Fibroblast of lung (primary cell): ENCODE measurements around the gene HUS1B. TPM values are rescaled to one million over a fixed set of nuclear protein-coding genes. Genes with fewer than 3 reads are reported as not detected.

Experiments
- DNase-seq, 2 donors: peaks; one replicate each; pipeline versions ENCODE4 v3.0.0 to v3.0.0-alpha.2; 2010; ENCODE audit warnings: low read depth in 2 of 2
- H2AFZ ChIP-seq: 2 replicates; pipeline ENCODE4 v1.5.1; 2012; ENCODE audit warnings: low read length, control low read depth, inconsistent platforms
- H3K27ac ChIP-seq: 2 replicates; pipeline ENCODE4 v1.5.1; 2011; ENCODE audit warnings: low read length, control low read depth; ENCODE audit not compliant: insufficient read depth
- H3K27me3 ChIP-seq: 2 replicates; pipeline ENCODE4 v1.5.1; 2011; ENCODE audit warnings: mild to moderate bottlenecking, low read length; ENCODE audit not compliant: control insufficient read depth, insufficient read depth
- H3K36me3 ChIP-seq: 2 replicates; pipeline ENCODE4 v1.5.1; 2011; ENCODE audit warnings: low read length; ENCODE audit not compliant: control insufficient read depth, insufficient read depth
- H3K4me1 ChIP-seq: 2 replicates; pipeline ENCODE4 v1.5.1; 2011; ENCODE audit warnings: low read length; ENCODE audit not compliant: control insufficient read depth, insufficient read depth; ENCODE audit errors: extremely low read depth
- H3K4me2 ChIP-seq: 2 replicates; pipeline ENCODE4 v1.5.1; 2011; ENCODE audit warnings: low read length, control low read depth; ENCODE audit not compliant: insufficient read depth; ENCODE audit errors: extremely low read depth
- H3K4me3 ChIP-seq, 4 experiments: fragments of 200-600 bp in 1 of 4; sonication (generic) in 1 of 4; replicated peaks in 1 of 4; 2 replicates each; pipeline ENCODE4 v1.5.1; 2011 to 2016; ENCODE audit warnings: low read length in 4 of 4, low read depth in 3 of 4, mild to moderate bottlenecking in 3 of 4, control low read depth in 2 of 4, inconsistent platforms in 1 of 4, mixed read lengths in 1 of 4; ENCODE audit not compliant: insufficient read depth in 1 of 4; ENCODE audit errors: control extremely low read depth in 1 of 4
- H3K79me2 ChIP-seq: 2 replicates; pipeline ENCODE4 v1.5.1; 2012; ENCODE audit warnings: mild to moderate bottlenecking, low read length, inconsistent platforms; ENCODE audit not compliant: control insufficient read depth, insufficient read depth
- H3K9ac ChIP-seq: 2 replicates; pipeline ENCODE4 v1.5.1; 2011; ENCODE audit warnings: mild to moderate bottlenecking, low read length, control low read depth; ENCODE audit not compliant: insufficient read depth
- H3K9me3 ChIP-seq: 2 replicates; pipeline ENCODE4 v1.5.1; 2012; ENCODE audit warnings: low read depth, low read length; ENCODE audit not compliant: control insufficient read depth, insufficient read depth
- H4K20me1 ChIP-seq: 2 replicates; pipeline ENCODE4 v1.5.1; 2011; ENCODE audit warnings: low read length; ENCODE audit not compliant: control insufficient read depth, insufficient read depth; ENCODE audit errors: extremely low read depth
- EZH2 ChIP-seq: IDR thresholded peaks from 2 replicates; pipeline ENCODE4 v1.5.1; 2012; ENCODE audit warnings: low read length, control low read depth, mild to moderate bottlenecking; ENCODE audit errors: missing control alignments
- polyA plus RNA-seq, 2 donors: library from polyadenylated mRNA; depleted of rRNA in 1 of 2; stranded (reverse) in 1 of 2; unstranded in 1 of 2; fragments of >200 nt; gene quantifications; 2 replicates each; pipeline ENCODE4 v1.2.1, GENCODE V29; 2011 to 2012; ENCODE audit warnings: missing spikeins in 1 of 2
- total RNA-seq: library from RNA; depleted of rRNA; stranded (reverse); fragments of >200 nt; gene quantifications from 2 replicates; pipeline ENCODE4 v1.2.1, GENCODE V29; 2014
- TF ChIP-seq, protein P1 (sequence below), 2 donors: IDR thresholded peaks in 1 of 2; conservative IDR thresholded peaks in 1 of 2; 1 replicate in 1 of 2; 2 replicates in 1 of 2; pipeline ENCODE4 v1.5.1; 2011 to 2012; ENCODE audit warnings: low read length in 2 of 2, control low read depth in 1 of 2, inconsistent platforms in 1 of 2, low read depth in 1 of 2, mild to moderate bottlenecking in 1 of 2

Gene HUS1B
- total and polyA plus RNA-seq, 2 donors (not counting 1 experiment from before 2014, with no cell fraction given): 0.08 to 1.2 TPM

DNA sequence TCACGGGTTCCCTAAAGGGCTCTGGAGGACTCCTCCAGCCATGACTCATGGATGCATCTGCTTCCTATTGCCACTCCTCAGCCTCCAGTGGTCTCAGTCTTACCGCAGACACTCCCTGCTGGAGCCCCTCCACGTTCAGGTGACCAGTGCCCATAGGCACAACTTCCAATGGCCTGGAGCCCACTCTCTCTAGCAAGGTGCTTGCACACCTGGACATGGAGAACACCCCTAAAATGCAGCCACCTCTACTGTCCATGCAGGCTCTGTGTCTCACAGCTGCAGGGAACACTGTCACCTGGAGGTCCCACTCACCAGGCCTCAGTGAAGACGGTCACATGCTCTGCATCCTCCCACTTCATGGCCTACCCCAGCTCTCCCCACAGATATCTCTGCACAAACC, 36.0 kb downstream of the HUS1B start:
- H3K27ac ChIP-seq: no peak overlapping the region
- no peak overlapping the region for H3K4me2 ChIP-seq
- no peaks in the 10 kb centered on the region for H3K9me3 ChIP-seq
- H3K4me1 ChIP-seq: peaks cover 5% of the 10 kb centered on the region
- no peak overlapping the region for H3K9ac ChIP-seq
- TF ChIP-seq, protein P1, sequence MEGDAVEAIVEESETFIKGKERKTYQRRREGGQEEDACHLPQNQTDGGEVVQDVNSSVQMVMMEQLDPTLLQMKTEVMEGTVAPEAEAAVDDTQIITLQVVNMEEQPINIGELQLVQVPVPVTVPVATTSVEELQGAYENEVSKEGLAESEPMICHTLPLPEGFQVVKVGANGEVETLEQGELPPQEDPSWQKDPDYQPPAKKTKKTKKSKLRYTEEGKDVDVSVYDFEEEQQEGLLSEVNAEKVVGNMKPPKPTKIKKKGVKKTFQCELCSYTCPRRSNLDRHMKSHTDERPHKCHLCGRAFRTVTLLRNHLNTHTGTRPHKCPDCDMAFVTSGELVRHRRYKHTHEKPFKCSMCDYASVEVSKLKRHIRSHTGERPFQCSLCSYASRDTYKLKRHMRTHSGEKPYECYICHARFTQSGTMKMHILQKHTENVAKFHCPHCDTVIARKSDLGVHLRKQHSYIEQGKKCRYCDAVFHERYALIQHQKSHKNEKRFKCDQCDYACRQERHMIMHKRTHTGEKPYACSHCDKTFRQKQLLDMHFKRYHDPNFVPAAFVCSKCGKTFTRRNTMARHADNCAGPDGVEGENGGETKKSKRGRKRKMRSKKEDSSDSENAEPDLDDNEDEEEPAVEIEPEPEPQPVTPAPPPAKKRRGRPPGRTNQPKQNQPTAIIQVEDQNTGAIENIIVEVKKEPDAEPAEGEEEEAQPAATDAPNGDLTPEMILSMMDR (conservative IDR thresholded peaks at IDR 0.05 in 1 of 2, IDR thresholded peaks at IDR 0.05 in 1 of 2; ENCODE audit: low read depth in 1 of 2, low read length in 2 of 2): no peak
- no peak for TF ChIP-seq EZH2
- no peak overlapping the region for H2AFZ ChIP-seq
- no peaks in the 10 kb centered on the region for H4K20me1 ChIP-seq
- no peaks in the 10 kb centered on the region for H3K79me2 ChIP-seq
- no peaks in the 10 kb centered on the region for H3K27me3 ChIP-seq
- peaks cover 2% of the 10 kb centered on the region for H3K36me3 ChIP-seq
- H3K4me3 ChIP-seq: no peak overlapping the region
- DNase-seq: no peak

DNA sequence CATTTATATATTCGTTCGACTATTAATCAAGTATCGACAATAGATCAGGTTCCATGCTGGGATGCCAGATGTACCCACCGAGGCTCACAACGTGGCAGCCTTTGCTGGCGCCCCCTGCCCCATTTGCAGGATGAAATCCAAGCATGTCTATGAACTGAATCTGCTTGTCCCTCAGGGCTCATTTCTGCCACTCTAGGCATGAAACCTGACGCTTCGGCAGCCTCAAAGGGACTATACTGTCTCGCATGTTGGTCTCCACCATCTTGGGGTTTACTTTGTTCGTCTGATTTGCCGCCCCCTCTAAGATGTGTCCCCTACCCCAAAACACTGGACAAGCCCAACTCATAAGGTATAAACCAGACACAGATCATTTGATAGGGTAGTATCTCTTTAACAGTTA, 36.7 kb downstream of the HUS1B start:
- no peak overlapping the region for H3K27ac ChIP-seq
- no peak for TF ChIP-seq EZH2
- TF ChIP-seq, protein P1 (conservative IDR thresholded peaks at IDR 0.05 in 1 of 2, IDR thresholded peaks at IDR 0.05 in 1 of 2; ENCODE audit: low read depth in 1 of 2, low read length in 2 of 2): no peak
- H3K4me1 ChIP-seq: peaks cover 2% of the 10 kb centered on the region
- H3K4me2 ChIP-seq: no peak overlapping the region
- no peaks in the 10 kb centered on the region for H3K9me3 ChIP-seq
- H3K27me3 ChIP-seq: no peaks in the 10 kb centered on the region
- no peak for DNase-seq
- no peak overlapping the region for H3K9ac ChIP-seq
- no peak overlapping the region for H3K4me3 ChIP-seq
- H3K36me3 ChIP-seq: peaks cover 2% of the 10 kb centered on the region
- no peaks in the 10 kb centered on the region for H3K79me2 ChIP-seq
- no peaks in the 10 kb centered on the region for H4K20me1 ChIP-seq
- no peak overlapping the region for H2AFZ ChIP-seq

GRCh38 chr6:617456-618100, 39.3 kb downstream of the HUS1B start:
- no peak overlapping the region for H2AFZ ChIP-seq
- DNase-seq: no peak
- peaks cover 2% of the 10 kb centered on the region for H3K36me3 ChIP-seq
- no peak overlapping the region for H3K27ac ChIP-seq
- TF ChIP-seq, protein P1 (conservative IDR thresholded peaks at IDR 0.05 in 1 of 2, IDR thresholded peaks at IDR 0.05 in 1 of 2; ENCODE audit: low read depth in 1 of 2, low read length in 2 of 2): no peak
- no peak for TF ChIP-seq EZH2
- no peaks in the 10 kb centered on the region for H3K9me3 ChIP-seq
- no peak overlapping the region for H3K4me3 ChIP-seq
- no peaks in the 10 kb centered on the region for H4K20me1 ChIP-seq
- H3K9ac ChIP-seq: no peak overlapping the region
- H3K4me1 ChIP-seq: no peaks in the 10 kb centered on the region
- no peak overlapping the region for H3K4me2 ChIP-seq
- no peaks in the 10 kb centered on the region for H3K27me3 ChIP-seq
- no peaks in the 10 kb centered on the region for H3K79me2 ChIP-seq
